ENCODE measurements around the gene GALNTL6. TPM values are rescaled to one million over a fixed set of nuclear protein-coding genes. Genes with fewer than 3 reads are reported as not detected.

The GALNTL6 gene
- total and polyA plus RNA-seq, 8 donors: 0.13 to 0.41 (median 0.21) TPM; not detected in 4

DNA sequence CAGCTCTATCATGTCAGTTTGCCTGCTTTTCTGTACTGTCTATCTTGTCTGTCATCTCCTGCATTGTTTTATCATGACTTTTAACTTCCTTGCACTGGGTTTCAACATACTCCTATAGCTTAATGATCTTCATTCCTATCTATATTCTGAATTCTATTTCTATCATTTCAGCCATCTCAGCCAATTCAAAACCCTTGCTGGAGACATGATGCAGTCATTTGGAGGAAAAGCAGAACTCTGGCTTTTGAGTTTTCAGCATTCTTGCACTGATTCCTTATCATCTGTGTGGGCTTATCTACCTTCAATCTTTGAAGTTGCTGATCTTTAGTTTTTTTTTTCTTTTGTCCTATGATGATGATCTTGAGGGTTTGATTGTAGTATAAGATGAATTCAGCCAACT is 861.6 kb downstream of the GALNTL6 start:
- Histone ChIP-seq H3K4me1 (no peaks in the 10 kb centered on the region), H3K9me3 (no peaks in the 10 kb centered on the region), H3K27ac (no peak overlapping the region), H3K4me3 (no peak overlapping the region), H3K36me3 (no peaks in the 10 kb centered on the region), H3K27me3 (no peaks in the 10 kb centered on the region)
- ATAC-seq: no peak
- intact Hi-C loops (cut with DNase I): no loop called here
- no peak for DNase-seq
- TF ChIP-seq, protein P1, sequence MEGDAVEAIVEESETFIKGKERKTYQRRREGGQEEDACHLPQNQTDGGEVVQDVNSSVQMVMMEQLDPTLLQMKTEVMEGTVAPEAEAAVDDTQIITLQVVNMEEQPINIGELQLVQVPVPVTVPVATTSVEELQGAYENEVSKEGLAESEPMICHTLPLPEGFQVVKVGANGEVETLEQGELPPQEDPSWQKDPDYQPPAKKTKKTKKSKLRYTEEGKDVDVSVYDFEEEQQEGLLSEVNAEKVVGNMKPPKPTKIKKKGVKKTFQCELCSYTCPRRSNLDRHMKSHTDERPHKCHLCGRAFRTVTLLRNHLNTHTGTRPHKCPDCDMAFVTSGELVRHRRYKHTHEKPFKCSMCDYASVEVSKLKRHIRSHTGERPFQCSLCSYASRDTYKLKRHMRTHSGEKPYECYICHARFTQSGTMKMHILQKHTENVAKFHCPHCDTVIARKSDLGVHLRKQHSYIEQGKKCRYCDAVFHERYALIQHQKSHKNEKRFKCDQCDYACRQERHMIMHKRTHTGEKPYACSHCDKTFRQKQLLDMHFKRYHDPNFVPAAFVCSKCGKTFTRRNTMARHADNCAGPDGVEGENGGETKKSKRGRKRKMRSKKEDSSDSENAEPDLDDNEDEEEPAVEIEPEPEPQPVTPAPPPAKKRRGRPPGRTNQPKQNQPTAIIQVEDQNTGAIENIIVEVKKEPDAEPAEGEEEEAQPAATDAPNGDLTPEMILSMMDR (IDR thresholded peaks at IDR 0.05): no peak
- FAIRE-seq: no peak

DNA sequence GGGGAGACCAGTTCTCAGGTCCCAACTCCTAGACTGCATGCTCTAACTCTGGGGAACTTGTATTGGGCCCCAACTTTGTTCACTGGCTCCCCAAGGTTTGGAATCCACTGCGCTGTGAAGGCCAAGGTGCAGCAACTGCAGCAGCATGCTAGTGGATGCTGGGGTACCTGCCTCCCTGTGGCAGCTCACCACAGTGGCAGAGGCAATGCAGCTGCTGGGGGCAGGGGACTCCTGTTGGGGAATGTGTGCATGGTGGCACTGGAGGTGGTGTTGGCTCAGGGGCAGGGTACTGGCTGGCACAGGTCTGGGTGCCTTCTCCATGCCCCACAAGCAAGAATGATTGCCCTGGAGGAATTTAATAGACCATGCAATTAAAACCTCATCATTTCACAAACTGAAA is 862.0 kb downstream of the GALNTL6 start:
- no peaks in the 10 kb centered on the region for H3K27me3 ChIP-seq
- ATAC-seq (no peak), DNase-seq (peak in 1 of 6 donors; percentile 33), FAIRE-seq (no peak)
- TF ChIP-seq, protein P1 (IDR thresholded peaks at IDR 0.05): no peak
- no peaks in the 10 kb centered on the region for H3K36me3 ChIP-seq
- no peaks in the 10 kb centered on the region for H3K4me1 ChIP-seq
- intact Hi-C loops (cut with DNase I): no loop called here
- WGBS, 2 donors: 82 to 95% methylated on average over 1 of the region's 1 CpG
- no peak overlapping the region for H3K27ac ChIP-seq
- no peak overlapping the region for H3K4me3 ChIP-seq
- no peaks in the 10 kb centered on the region for H3K9me3 ChIP-seq

DNA sequence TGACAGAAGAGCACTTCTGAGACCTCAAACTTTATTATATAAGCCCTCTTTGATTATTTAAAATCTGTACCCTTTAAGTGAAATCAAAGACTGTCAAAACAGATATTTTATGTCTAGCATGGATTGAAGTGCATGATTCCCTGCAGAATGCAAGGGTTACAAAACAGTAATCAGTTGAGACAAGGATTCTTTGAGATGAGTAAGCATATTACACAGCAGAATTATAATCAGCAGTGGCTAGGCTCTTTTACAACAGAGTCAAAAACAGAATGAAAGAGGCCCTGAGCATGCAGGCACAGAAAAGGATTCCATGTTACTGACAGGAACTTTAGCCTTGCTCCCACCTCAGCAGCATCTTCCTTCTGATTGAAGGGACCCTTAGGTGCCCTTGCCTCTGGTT is 867.5 kb downstream of the GALNTL6 start:
- Histone ChIP-seq H3K36me3 (no peaks in the 10 kb centered on the region), H3K27ac (no peak overlapping the region), H3K4me1 (no peaks in the 10 kb centered on the region), H3K27me3 (no peaks in the 10 kb centered on the region), H3K4me3 (no peak overlapping the region), H3K9me3 (no peaks in the 10 kb centered on the region)
- DNase-seq: no peak
- intact Hi-C loops (cut with DNase I): no loop called here
- TF ChIP-seq, protein P1 (IDR thresholded peaks at IDR 0.05): no peak
- ATAC-seq: no peak
- no peak for FAIRE-seq

DNA sequence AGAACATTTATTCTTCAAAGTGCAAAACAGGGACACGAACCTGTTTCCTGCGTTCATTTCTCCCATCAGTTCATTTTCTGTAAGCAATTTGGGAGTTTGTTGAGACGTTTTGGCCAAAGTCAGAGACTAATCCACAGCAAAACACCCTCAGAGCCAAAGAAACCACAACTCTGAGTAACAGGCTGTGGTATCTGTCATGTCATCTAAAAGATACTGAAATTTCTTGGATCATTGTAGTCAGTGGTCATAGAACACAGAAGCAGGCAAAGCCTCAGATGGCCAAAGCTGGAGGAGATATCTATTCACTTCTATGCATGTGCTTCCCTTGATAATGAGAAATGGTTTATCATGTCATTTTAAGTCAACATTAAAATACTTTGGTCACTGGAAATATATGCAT is 869.8 kb downstream of the GALNTL6 start:
- H3K27ac ChIP-seq: no peak overlapping the region
- no peak overlapping the region for H3K4me3 ChIP-seq
- TF ChIP-seq, protein P1 (IDR thresholded peaks at IDR 0.05): no peak
- intact Hi-C loops (cut with DNase I): no loop called here
- DNase-seq (no peak), ATAC-seq (no peak), FAIRE-seq (no peak)
- no peaks in the 10 kb centered on the region for H3K27me3 ChIP-seq
- no peaks in the 10 kb centered on the region for H3K36me3 ChIP-seq
- 61 to 69% methylated on average over 3 of the region's 3 CpGs for WGBS, 2 donors
- no peaks in the 10 kb centered on the region for H3K9me3 ChIP-seq
- no peaks in the 10 kb centered on the region for H3K4me1 ChIP-seq

DNA sequence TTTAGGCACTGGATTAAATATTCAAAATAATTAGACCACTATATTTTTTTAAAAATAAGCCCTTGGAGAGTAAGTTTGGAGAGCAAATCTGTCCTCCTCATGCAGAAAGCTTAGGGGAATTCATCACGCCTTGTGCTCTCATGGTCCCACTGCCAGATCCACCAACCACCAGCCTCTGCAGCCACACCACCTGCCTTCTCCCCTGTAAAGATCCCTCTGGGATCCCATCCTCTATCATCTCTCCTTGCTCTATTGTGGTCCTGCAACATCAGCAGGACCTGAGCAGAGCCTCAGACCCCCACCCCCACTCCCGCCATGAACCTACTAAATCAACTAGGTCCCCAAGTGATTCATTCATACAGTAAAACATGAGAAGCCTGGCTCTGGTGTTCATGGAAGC is 872.8 kb downstream of the GALNTL6 start:
- Histone ChIP-seq H3K36me3 (no peaks in the 10 kb centered on the region), H3K27ac (no peak overlapping the region), H3K9me3 (no peaks in the 10 kb centered on the region), H3K4me3 (no peak overlapping the region), H3K4me1 (no peaks in the 10 kb centered on the region), H3K27me3 (no peaks in the 10 kb centered on the region)
- intact Hi-C loops (cut with DNase I): no loop called here
- WGBS, 2 donors: 59 to 87% methylated on average over 2 of the region's 2 CpGs
- no peak for DNase-seq
- ATAC-seq: no peak
- no peak for FAIRE-seq
- TF ChIP-seq, protein P1 (IDR thresholded peaks at IDR 0.05): no peak

Measured in pancreas (tissue), 10 donors.